HG02852 (cell line): Measurements from ENCODE around the gene FBXO44.
"Not testable (repeated sequence)": the region's sequence is repeated elsewhere in the genome, so short reads cannot be mapped to it uniquely, and the experiment has no call there.

Experiments used
- ATAC-seq: cut with Tn5 transposase; IDR thresholded peaks from one replicate; pipeline ENCODE4 v1.9.1; 2021; ENCODE audit warnings: mild to moderate bottlenecking, moderate library complexity; ENCODE audit not compliant: unreplicated experiment

FBXO44 gene, protein sequence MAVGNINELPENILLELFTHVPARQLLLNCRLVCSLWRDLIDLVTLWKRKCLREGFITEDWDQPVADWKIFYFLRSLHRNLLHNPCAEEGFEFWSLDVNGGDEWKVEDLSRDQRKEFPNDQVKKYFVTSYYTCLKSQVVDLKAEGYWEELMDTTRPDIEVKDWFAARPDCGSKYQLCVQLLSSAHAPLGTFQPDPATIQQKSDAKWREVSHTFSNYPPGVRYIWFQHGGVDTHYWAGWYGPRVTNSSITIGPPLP

DNA sequence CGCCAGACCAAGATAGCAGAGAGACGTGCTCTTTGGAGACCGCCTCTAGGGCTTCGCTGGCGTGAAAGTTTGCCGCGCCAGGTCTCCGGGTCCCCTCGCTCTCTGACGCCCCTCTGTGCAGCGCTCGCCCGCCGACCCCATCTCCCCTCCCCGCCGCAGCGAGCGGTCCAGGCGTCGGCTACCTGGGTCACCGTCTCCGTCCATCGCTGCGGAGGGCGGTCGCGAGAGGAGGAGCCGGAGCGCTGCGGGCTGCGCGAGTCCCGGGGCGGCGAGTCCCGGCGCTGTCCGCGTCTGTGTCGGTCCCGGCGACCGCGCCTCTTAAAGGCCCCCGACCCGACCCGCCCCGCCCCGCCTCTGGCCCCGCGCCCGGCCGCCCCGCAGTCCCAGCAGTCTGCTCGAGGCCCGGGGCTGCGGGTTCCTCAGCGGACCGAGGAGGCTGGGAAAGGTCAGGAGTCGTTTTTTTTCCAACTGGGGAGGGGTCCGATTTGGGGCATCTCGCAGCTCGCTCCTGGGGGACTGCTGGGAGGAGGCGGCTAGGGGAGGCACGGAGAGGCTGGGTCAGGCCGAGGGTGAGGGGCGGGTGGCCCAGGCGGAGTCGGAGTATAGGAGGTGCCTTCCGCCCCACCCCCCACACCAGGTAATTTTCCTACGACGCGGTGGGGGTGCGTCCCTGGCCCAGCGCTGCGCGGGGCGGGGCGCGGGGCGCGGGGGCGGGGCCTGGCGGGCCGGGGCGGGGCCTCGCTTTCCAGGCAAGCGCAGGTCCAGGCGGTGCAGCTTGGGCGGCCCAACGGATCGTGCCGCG lies at the start of gene FBXO44, which contains the start of gene FBXO2:
TSS of gene FBXO44 (plus strand) at position 741 of the 802 bp plus-strand sequence. CDS start 959 bp downstream, outside the sequence.
TSS of gene FBXO2 (minus strand) at position 293 of the 802 bp plus-strand sequence. CDS start at position 204, 89 bp downstream.
- peak; percentile 83 for ATAC-seq

DNA sequence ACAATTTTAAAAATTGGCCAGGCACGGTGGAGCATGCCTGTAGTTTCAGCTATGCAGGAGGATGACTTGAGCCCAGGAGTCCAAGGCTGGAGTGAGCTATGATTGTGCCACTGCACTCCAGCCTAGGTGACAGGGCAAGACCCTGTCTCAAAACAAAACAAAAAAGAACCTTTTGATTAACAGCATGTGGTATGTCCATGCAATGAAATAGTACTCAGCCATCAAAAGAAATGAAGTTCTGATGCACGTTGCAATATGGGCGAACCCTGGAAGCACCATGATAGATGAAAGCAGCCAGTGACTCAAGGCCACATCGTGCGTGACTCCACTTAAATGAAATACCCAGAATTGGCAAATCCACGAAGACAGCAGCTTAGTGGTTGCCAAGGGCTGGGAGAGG lies 47.9 kb upstream of the FBXO44 start:
- ATAC-seq: no peak

DNA sequence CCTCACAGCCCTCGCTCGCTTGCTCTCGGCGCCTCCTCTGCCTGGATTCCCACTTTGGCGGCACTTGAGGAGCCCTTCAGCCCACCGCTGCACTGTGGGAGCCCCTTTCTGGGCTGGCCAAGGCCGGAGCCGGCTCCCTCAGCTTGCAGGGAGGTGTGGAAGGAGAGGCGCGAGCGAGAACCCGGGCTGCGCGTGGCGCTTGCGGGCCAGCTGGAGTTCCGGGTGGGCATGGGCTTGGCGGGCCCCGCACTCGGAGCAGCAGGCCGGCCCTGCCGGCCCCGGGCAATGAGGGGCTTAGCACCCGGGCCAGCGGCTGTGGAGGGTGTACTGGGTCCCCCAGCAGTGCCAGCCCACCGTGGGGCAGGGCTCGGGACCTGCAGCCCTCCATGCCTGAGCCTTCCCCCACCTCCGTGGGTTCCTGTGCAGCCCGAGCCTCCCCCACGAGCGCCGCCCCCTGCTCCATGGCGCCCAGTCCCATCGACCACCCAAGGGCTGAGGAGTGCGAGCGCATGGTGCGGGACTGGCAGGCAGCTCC lies 46.0 kb upstream of the FBXO44 start:
- not testable (repeated sequence) for ATAC-seq

DNA sequence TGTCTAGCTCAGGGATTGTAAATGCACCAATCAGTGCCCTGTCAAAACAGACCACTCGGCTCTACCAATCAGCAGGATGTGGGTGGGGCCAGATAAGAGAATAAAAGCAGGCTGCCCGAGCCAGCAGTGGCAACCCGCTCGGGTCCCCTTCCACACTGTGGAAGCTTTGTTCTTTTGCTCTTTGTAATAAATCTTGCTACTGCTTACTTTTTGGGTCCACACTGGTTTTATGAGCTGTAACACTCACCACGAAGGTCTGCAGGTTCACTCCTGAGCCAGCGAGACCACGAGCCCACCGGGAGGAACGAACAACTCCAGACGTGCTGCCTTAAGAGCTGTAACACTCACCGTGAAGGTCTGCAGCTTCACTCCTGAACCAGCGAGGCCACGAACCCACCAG lies 45.3 kb upstream of the FBXO44 start:
- not testable (repeated sequence) for ATAC-seq

DNA sequence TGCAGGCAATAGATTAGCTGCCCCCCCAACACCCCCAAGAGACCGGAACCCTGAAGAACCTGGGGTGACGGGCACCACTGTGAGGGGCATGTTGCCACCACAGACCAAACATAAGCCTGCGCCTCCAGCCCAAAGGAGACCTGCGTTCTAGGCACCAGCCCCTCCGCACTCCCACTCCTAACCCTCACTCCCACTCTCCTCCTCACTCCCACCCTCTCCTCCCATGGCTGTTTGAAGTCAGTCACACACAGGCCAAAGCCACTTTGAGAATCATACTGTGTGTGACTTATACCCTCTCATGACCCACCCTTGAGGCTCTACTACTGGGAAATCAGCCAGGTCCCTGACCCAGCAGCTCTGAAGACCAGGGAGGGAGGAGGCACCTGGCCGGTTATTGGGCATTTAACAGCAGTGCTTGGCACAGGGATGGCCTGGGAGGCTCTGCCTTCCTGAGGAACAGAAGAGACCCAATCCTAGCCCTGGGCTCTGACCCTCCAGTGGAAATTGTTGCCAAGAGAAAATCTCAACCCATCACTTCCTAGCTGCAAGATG lies 44.0 kb upstream of the FBXO44 start:
- no peak for ATAC-seq

DNA sequence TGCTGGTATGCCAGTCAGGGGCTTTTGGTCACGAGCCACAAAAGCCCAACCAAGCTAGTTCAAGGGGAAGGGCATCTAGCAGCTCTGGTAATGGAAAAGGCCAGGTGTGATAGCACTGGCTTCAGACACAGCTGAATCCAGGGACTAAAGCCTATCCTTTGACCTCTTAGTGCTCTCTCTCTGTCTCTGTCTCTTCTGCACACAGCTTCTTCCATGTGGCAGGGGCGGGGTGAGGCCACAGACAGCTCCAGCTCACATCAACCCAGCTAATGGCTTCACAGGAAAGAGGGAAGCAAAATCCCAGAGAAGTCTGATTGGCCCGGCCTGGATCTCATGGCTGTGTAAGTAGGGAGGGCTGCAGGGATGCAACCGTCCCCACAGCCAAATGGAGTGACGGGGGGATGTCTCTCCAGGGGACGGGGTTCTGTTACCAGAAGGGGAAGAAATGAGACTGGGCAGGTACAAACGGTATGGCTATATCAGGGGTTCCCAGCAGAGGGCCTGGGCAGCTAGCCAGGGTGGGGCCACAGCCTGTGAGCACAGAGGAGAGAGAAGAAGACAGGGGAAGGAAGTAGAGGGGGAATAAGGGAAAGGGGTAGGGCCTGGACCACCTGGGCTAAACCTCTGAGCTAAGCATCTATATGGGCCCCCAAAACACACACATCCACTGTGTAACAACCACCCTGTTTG lies 42.9 kb upstream of the FBXO44 start:
- ATAC-seq: no peak

DNA sequence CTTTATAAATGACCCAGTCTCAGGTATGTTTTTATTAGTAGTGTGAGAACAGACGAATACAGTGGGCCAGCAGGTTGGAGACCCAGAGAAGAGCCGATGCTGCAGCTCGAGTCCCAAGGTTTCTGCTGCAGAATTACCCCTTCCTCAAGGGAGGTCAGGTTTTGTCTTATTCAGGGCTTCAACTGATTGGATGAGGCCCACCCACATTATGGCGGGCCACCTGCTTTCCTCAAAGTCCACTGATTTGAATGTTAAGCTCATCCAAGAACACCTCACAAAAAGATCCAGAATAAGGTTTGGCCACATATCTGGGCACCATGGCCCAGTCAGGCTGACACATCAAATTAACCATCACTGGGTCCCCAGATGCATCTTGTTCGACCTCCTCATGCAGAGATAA lies 41.3 kb upstream of the FBXO44 start:
- no peak for ATAC-seq

DNA sequence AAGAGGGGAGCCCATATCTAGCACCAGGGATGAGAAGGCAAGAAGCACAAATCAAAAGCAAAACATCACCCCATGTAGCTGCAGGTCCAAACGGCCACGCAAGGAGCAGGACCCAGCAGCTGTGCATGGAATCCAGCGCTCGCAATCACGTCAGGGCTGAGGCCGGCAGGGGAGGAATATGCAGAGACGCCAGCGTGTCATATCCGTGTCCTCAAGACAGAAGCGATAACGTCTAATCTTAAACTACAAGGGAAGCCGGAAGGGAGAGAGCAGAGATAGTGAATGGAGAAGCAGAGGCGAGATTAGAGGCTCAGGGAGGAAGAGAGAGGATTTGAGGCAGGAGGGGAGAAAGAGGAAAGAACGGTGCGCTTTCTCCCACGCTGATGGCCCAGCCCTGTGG lies 39.6 kb upstream of the FBXO44 start:
- ATAC-seq: no peak

DNA sequence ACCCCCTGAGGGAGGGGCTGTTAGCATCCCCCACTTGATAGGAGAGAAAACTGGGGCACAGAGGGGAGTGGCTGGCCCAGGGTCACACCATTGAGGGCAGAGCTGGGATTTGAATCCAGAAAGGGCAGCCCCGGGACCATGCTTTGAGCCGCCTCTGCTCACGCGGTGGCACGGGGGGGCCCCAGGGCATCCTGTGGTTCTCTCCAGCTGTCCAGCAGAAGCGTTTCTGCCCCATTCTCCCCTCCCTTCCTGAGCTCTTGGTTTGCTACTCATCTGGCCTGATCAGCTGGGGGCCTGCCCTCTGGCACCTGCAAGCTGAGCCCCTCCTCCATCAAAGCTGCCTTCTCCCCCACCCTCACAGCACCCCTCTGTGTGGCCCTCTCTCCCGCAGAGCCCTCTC lies 37.9 kb upstream of the FBXO44 start:
- no peak for ATAC-seq

DNA sequence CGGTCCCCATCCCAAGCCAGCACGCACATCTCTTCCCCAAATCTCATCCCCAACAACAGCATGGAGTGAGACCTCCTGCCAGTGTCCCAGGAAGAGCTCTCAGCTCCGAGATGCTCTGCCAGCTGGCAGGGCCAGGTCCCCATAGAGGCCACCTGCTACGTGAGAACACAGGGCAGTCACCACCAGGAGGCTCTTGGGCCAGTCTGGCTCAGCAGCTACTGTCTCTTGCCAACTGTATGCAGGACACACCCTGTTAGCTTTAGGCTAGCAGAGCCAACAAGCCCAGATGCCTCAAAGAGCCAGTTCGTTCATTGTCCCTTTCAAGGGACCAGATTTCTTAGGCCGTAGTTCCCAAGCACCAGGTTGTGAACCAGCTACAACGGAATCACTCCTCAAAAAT lies 37.4 kb upstream of the FBXO44 start:
- no peak for ATAC-seq

DNA sequence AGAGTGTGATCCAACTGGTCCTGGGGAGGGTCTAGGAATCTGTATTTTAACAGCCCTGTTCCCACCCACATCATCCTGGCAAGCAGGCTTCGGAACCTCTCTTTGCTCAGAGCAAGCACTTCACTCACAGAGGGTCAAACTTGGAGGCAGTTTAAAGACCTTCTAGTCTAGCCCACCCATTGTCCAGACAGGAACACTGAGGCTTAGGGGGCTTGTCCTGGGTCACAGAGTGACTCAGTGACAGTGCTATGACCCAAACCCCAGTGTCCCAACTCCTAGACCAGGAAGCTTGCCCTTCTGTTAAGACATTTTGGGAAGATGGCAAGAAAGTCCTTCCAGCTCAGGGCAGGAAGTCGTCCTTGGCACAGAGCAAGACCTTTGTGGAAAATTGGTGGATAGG lies 36.9 kb upstream of the FBXO44 start:
- ATAC-seq: no peak

DNA sequence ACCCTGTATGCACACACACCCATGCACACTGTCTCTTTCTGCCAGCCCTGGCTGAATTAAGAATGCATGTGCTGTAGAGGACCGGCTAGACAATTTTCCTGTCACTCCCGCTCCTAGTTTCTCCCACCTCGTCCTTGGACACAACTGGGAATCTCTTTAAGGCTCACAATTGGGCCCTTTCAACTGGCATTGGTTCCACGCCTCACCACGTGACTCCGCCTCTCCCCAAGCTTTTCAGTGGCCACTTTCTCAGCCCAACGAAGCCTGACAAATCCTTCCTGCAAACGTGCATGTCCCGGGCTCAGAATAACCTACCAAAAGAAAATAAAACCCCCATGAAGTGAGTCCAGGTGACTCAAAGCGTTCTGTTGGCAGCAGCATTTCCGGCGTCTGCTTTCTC lies 34.3 kb upstream of the FBXO44 start:
- no peak for ATAC-seq

DNA sequence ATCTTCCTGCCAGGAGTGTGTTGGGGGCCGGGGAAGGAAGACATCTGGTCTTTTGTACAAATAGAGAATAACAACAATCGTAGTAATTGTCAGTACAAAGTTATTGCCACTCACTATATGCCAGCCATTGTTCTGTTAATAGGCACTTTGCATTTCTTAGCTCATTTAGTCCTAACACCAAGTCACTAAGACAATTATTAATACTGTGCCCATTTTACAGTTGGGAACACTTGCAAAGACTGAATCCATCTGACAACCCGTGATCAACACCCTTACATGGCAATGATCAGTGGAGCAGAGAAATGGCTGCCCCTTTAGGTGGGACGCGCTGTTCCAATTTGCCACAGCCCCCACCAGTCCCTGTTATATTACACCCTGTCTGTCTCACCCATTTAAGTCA lies 33.8 kb upstream of the FBXO44 start:
- ATAC-seq: no peak

DNA sequence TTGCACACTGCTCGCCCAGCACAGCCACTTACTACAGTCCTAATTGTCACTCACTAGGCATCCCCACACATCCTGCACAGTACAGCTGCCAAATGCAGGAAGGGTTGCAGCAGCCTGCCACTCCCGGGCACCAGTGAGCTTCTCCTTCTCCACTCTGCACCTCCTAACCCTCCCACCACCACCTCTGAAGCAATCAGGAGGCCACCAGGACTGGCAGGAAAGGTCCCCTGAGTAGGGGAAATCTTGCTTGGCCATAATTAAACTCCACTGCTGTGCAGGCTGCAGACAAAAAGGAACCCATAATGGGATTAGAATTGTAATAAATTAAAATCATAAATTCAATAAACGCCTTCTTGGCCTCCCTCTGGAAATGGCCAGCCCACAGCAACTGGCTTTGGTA lies 32.3 kb upstream of the FBXO44 start:
- ATAC-seq: no peak

DNA sequence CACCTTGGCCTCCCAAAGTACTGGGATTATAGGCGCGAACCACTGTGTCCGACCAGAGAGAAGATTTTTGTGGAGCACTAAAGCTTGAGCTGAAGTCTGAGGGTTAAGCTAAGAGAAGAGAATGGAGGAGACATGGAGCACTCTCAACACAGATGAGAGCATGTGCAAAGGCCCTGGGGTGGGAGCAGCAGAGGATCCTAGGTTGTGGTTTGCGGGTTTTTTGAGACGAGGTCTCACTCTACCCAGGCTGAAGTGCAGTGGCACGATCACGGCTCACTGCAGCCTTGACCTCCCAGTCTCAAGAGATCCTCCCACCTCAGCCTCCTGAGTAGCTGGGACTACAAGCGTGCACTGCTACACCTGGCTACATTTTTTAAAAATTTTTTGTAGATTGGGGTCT lies 31.0 kb upstream of the FBXO44 start:
- no peak for ATAC-seq

DNA sequence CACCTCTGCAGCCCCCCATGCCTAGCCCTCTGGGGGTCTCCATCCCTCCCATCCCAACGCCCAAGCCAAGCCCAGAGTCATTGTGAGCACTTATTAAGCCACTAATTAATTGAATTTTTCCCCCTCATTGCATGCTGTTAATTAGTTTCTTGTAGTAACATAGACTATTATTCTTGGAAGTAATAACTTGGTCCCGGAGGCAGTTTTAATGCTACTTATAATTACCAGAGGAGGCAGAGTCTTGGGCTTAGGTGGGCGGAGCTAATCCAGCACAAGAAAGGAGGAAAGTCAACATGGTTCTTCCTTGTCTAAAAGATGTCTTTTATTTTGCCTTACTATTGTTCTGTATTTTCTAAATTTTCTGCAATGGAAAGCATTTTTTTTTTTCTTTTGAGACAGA lies 28.1 kb upstream of the FBXO44 start:
- no peak for ATAC-seq

DNA sequence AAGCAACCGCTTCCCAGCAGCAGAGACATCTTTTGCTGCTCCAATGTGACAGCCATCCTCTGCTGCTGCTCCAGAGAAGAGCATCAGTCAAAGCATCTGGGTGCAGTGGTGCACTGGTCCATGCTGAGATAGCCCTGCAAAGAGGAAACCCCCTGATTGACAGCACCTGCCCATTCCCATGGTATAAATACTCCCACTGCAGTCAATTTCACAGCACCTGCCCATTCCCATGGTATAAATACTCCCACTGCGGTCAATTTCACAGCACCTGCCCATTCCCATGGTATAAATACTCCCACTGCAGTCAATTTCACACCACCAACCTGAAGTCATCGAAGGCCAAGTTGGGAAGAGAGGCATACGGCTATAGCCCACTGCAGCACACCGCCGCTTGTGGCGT lies 25.9 kb upstream of the FBXO44 start:
- no peak for ATAC-seq

DNA sequence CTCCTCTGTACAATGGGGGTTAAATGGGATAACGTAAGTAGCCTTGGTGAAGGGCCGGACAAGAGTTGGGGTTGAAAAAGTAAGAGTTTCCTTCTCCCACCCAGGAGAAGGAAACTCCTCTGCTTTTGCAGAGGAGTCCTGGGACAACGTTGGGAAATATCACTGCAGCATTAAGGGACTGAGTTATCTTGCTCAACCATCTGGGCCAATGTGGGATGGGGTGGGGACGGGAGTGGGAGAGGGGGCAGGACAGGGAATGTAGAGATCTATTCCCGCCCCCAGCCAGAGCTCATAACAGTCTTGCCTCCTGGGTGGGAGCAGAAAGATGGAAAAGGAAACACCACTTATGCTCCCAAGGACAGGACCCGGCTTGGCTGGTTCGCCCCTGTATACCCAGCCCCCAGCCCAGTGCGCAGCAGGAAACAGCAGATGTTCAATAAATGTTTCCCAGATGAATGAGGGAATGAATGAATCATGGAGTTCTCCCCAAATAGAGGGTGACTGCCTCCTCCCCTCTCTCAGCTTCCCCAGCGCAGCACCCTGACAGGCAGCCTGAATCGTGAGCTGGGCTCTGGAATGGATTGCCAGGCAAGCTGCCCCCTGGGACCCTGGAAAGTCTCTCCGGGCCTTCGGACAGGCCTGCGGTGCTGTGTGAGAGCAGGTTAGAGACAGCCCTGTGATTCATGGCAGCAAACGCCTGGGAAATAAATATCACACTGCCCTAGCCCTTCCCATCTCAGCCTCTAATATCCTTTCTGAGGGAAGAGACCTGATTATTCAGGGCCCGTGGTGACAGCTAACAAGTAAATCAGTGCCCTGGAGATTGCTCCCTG lies 25.3 kb upstream of the FBXO44 start:
- no peak for ATAC-seq

DNA sequence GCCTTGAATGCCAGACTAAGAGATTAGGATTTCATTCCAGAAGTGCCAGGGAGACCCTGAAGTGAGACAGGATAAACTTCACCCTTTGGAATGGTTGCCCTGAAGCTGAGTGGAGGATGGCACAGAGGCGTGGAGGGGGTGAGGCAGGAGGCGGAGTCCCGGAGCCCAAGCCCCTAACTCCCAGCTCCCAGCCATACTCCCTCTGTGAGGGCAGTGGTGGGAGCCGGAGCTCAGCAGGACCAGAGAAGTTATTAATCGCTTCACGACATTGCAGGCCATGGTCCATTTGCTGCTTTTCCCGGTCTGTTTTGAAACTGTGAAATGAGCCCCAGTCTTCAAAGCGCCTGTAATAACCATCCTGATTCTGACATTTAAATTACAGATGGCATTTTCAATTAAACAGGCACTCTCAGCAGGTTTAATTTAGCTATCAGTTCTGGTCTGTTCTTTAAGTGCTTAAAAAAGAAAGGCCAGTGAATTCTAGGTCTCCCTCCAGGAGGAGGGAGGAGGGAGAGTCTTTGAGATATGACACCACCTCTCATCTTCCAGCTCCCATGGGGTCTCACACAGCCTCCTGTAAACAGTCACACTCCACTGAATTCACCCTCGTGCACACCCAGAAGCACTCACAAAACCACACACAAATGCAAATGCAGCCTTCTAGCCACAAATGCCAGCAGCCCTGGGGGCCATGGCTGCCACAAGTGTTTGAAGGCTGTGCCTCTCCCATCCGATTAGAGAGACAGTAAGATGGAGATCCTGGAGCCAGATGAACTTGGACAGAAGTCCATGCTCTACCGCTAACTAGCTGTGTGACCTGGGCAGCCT lies 20.1 kb upstream of the FBXO44 start:
- no peak for ATAC-seq
